Loucy (cell line): Measurements from ENCODE around the gene RNASE11.

Experiments used
- CTCF ChIP-seq: fragments of 200-600 bp; sonication (generic); conservative IDR thresholded peaks from 2 replicates; pipeline ENCODE4 v1.5.1; 2014; ENCODE audit warnings: mild to moderate bottlenecking, antibody characterized with exemption, low read length
- EZH2phosphoT487 ChIP-seq: fragments of 200-600 bp; IDR thresholded peaks from 2 replicates; pipeline ENCODE4 v1.6.1; 2018; ENCODE audit warnings: antibody characterized with exemption, mild to moderate bottlenecking, moderate library complexity, borderline replicate concordance

DNA sequence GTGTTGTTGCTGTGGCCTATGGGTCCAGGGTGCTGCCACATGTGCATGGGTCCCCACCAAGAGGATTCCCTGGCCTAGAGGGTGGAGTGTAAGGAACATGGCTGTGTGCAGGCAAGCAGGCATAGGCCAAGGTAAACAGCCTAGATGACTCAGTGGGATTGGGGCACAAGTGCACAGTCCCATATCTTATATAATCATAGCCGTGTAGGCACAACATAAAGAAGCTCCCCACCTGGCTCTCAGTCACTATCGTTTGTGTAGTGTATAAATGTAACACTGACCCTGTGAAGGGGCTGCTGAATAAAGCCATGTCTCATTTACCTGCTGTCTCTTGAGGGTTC, 19.1 kb upstream of the RNASE11 start:
- TF ChIP-seq CTCF (no peak), EZH2phosphoT487 (no peak)
